ENCODE results near the gene HECTD1. TPM values are rescaled to one million over a fixed set of nuclear protein-coding genes. Genes with fewer than 3 reads are reported as not detected.

The HECTD1 gene
- total and polyA plus RNA-seq, 9 of the 15 experiments (the other 6 are each of a cell fraction or from before 2014, with no cell fraction given) = 27.9 to 111 (median 78.1) TPM

- TF ChIP-seq TOE1 (IDR thresholded peaks at IDR 0.05; ENCODE audit: borderline replicate concordance) (no peak), TOE1 (CRISPR knock-in tag; IDR thresholded peaks at IDR 0.05; ENCODE audit: borderline replicate concordance, low read depth) (no peak), PTBP1 (IDR thresholded peaks at IDR 0.05; ENCODE audit: low read depth, low read length) (no peak), PHTF2 (CRISPR knock-in tag; IDR thresholded peaks at IDR 0.05) (no peak), PRDM10 (IDR thresholded peaks at IDR 0.05; ENCODE audit: partially characterized antibody) (no peak), HOXB6 (CRISPR knock-in tag; IDR thresholded peaks at IDR 0.05; ENCODE audit: borderline replicate concordance) (no peak), POLR2H (tag; IDR thresholded peaks at IDR 0.05; ENCODE audit: low read depth) (no peak), ZNF436 (CRISPR knock-in tag; IDR thresholded peaks at IDR 0.05) (no peak), RBM22 (IDR thresholded peaks at IDR 0.05; ENCODE audit: low read depth, low read length, poor library complexity, severe bottlenecking) (no peak)
These were observed 32.1 kb upstream of the HECTD1 start (continued) for GRCh38 chr14:31239741-31240140.

Measured in K562 (cell line).